ENCODE measurements around the gene PCGF3. TPM values are rescaled to one million over a fixed set of nuclear protein-coding genes. Genes with fewer than 3 reads are reported as not detected.
"Not testable (repeated sequence)": the region's sequence is repeated elsewhere in the genome, so short reads cannot be mapped to it uniquely, and the experiment has no call there.

PCGF3 gene
- total RNA-seq, 4 donors from 2014 or later: 31.0 to 67.1 (median 48.8) TPM

- no peak for DNase-seq (ENCODE audit: low spot score)
- TF ChIP-seq CTCF (IDR thresholded peaks at IDR 0.05): no peak
- no peak for ATAC-seq (ENCODE audit: low FRiP score)
Observed at GRCh38 chr4:752196-752861, 46.7 kb downstream of the PCGF3 start.

- not testable (repeated sequence) for DNase-seq (ENCODE audit: low spot score); ATAC-seq (ENCODE audit: low FRiP score)
Observed at GRCh38 chr4:753186-753585, 47.6 kb downstream of the PCGF3 start.

- ATAC-seq (ENCODE audit: low FRiP score): no peak
- DNase-seq (ENCODE audit: low spot score): no peak
- TF ChIP-seq CTCF (IDR thresholded peaks at IDR 0.05): no peak
Observed at GRCh38 chr4:754221-755120, 48.8 kb downstream of the PCGF3 start.

- ATAC-seq (ENCODE audit: low FRiP score): no peak
- DNase-seq (ENCODE audit: low spot score): no peak
- no peak for TF ChIP-seq CTCF (IDR thresholded peaks at IDR 0.05)
Observed at GRCh38 chr4:757111-757510, 51.5 kb downstream of the PCGF3 start.

- DNase-seq (ENCODE audit: low spot score); ATAC-seq (ENCODE audit: low FRiP score): not testable (repeated sequence)
Observed at GRCh38 chr4:759810-760209, 54.2 kb downstream of the PCGF3 start.

GRCh38 chr4:760616-761015, 55.0 kb downstream of the PCGF3 start:
- no peak for ATAC-seq (ENCODE audit: low FRiP score)
- no peak for TF ChIP-seq CTCF (IDR thresholded peaks at IDR 0.05)
- no peak for DNase-seq (ENCODE audit: low spot score)

- DNase-seq (ENCODE audit: low spot score): no peak
- ATAC-seq (ENCODE audit: low FRiP score): no peak
- no peak for TF ChIP-seq CTCF (IDR thresholded peaks at IDR 0.05)
Observed at GRCh38 chr4:761086-761485, 55.5 kb downstream of the PCGF3 start.

- no peak for ATAC-seq (ENCODE audit: low FRiP score)
Observed at GRCh38 chr4:761739-762138, 56.1 kb downstream of the PCGF3 start.

More at GRCh38 chr4:761739-762138, 56.1 kb downstream of the PCGF3 start:
- no peak for DNase-seq (ENCODE audit: low spot score)
- no peak for TF ChIP-seq CTCF (IDR thresholded peaks at IDR 0.05)

All from omental fat pad (tissue), 4 donors.